ENCODE measurements around the gene CLDN6.

- TF ChIP-seq CTCF (IDR thresholded peaks at IDR 0.05; ENCODE audit: low read depth, low read length), result no peak
- TF ChIP-seq EZH2phosphoT487 (IDR thresholded peaks at IDR 0.05; ENCODE audit: low read depth), result no peak
Observed at GRCh38 chr16:3020604-3021448, 2.8 kb upstream of the CLDN6 start.

All from OCI-LY3 (cell line).